Smooth muscle cell of the brain vasculature (primary cell): ENCODE measurements around the gene CASKIN2.
"Not testable (repeated sequence)": the region's sequence is repeated elsewhere in the genome, so short reads cannot be mapped to it uniquely, and the experiment has no call there.

Experiments
- DNase-seq: peaks from one replicate; pipeline ENCODE4 v3.0.0-alpha.2; 2012; ENCODE audit warnings: low read depth, low spot score

CASKIN2 gene

GRCh38 chr17:75520413-75520812 is 5.1 kb upstream of the CASKIN2 start:
- not testable (repeated sequence) for DNase-seq

GRCh38 chr17:75518983-75519537 is 3.7 kb upstream of the CASKIN2 start:
- DNase-seq, result no peak

- DNase-seq, result no peak
Observed at GRCh38 chr17:75518201-75518600, 2.9 kb upstream of the CASKIN2 start.

- DNase-seq, result no peak
Observed at GRCh38 chr17:75517297-75517865, 2.0 kb upstream of the CASKIN2 start.

- DNase-seq, result no peak
Observed at GRCh38 chr17:75516619-75517296, 1.4 kb upstream of the CASKIN2 start.

GRCh38 chr17:75516255-75516618 is 900 bp upstream of the CASKIN2 start, which contains the start of gene TSEN54:
TSEN54 (plus strand) TSS chr17:75516528; CDS start chr17:75516561, 33 bp downstream.
- peak; percentile 64 for DNase-seq

- DNase-seq, result no peak
Observed at GRCh38 chr17:75514919-75515495, 330 bp downstream of the CASKIN2 start.

- no peak for DNase-seq
Observed at GRCh38 chr17:75514299-75514918, 928 bp downstream of the CASKIN2 start.

GRCh38 chr17:75513641-75514000 is 1.7 kb downstream of the CASKIN2 start:
- DNase-seq, result no peak

GRCh38 chr17:75512926-75513640 is 2.3 kb downstream of the CASKIN2 start:
- DNase-seq, result no peak

- no peak for DNase-seq
Observed at GRCh38 chr17:75511610-75512575, 3.4 kb downstream of the CASKIN2 start.

GRCh38 chr17:75511270-75511609 is 4.1 kb downstream of the CASKIN2 start:
- no peak for DNase-seq

GRCh38 chr17:75509528-75510258 is 5.6 kb downstream of the CASKIN2 start:
- no peak for DNase-seq

GRCh38 chr17:75508931-75509361 is 6.4 kb downstream of the CASKIN2 start:
- DNase-seq, result no peak

GRCh38 chr17:75507733-75508719 is 7.3 kb downstream of the CASKIN2 start:
- no peak for DNase-seq

- no peak for DNase-seq
Observed at GRCh38 chr17:75506888-75507287, 8.4 kb downstream of the CASKIN2 start.

GRCh38 chr17:75506134-75506533 is 9.2 kb downstream of the CASKIN2 start:
- no peak for DNase-seq

GRCh38 chr17:75505640-75506039 is 9.7 kb downstream of the CASKIN2 start:
- DNase-seq, result no peak

- DNase-seq, result no peak
Observed at GRCh38 chr17:75505152-75505409, 10.3 kb downstream of the CASKIN2 start.
